Left lung (tissue), 10 donors: ENCODE data around the gene PHLDB3. TPM values are rescaled to one million over a fixed set of nuclear protein-coding genes. Genes with fewer than 3 reads are reported as not detected.

ENCODE experiments used
- ATAC-seq: fragments of 200-7000 bp; cut with Tn5 transposase; one replicate; pipeline ENCODE4 v1.9.1; 2020; ENCODE audit warnings: moderate library complexity
- DNase-seq, 4 donors: peaks; one replicate each; pipeline ENCODE4 v3.0.0-alpha.2; 2013 to 2020
- H3K27ac ChIP-seq, 2 donors: fragments of 200-600 bp; sonication (generic) in 1 of 2; one replicate each; pipeline versions ENCODE4 v1.5.0 to v1.8.0; 2020 to 2021
- H3K27me3 ChIP-seq, 2 donors: fragments of 200-600 bp; sonication (generic) in 1 of 2; one replicate each; pipeline versions ENCODE4 v1.5.0 to v1.8.0; 2020 to 2021
- H3K36me3 ChIP-seq, 2 donors: fragments of 200-600 bp; sonication (generic) in 1 of 2; one replicate each; pipeline versions ENCODE4 v1.5.0 to v1.8.0; 2020 to 2021
- H3K4me1 ChIP-seq, 2 donors: fragments of 200-600 bp; one replicate each; pipeline ENCODE4 v1.8.0; 2021
- H3K4me3 ChIP-seq, 2 donors: fragments of 200-600 bp; sonication (generic) in 1 of 2; one replicate each; pipeline versions ENCODE4 v1.5.0 to v1.8.0; 2020 to 2021; ENCODE audit warnings: mild to moderate bottlenecking in 1 of 2
- H3K9me3 ChIP-seq, 2 donors: fragments of 200-600 bp; sonication (generic) in 1 of 2; one replicate each; pipeline versions ENCODE4 v1.5.0 to v1.8.0; 2020 to 2021
- CTCF ChIP-seq, 2 donors: fragments of 200-600 bp; sonication (generic) in 1 of 2; IDR thresholded peaks; one replicate each; pipeline versions ENCODE4 v1.5.0 to v1.8.0; 2021; ENCODE audit warnings: antibody characterized with exemption in 2 of 2
- intact Hi-C, 2 donors: fragments of 100-400 bp; cut with DNase I; formaldehyde crosslinking; loops; one replicate each; pipeline versions ENCODE4 v1.11.2 to v1.14.2; 2022
- polyA plus RNA-seq, 6 donors: library from polyadenylated mRNA; unstranded; fragments of 120-200 nt; gene quantifications; one replicate each; pipeline ENCODE4 v1.2.1, GENCODE V29; 2013; ENCODE audit not compliant: insufficient read length in 6 of 6
- total RNA-seq, 2 donors: library from RNA; stranded (reverse); fragmentation: NEBNext Ultra II Directional; extraction: Animal tissue kit (Norgen Biotek cat#: 25700); gene quantifications; one replicate each; pipeline ENCODE4 v1.2.1, GENCODE V29; 2021
- donor health status: DM: no; HTN: yes; CAD: no.
- donor health status: DM: no; HTN: no; CAD: no.

PHLDB3 gene
- total and polyA plus RNA-seq, 8 donors, result 4.5 to 13.3 (median 9.8) TPM

GRCh38 chr19:43545276-43545675, 40.7 kb upstream of the PHLDB3 start:
- peaks cover 0 to 78% of the 10 kb centered on the region in 2 donors for H3K36me3 ChIP-seq
- no peak for TF ChIP-seq CTCF (IDR thresholded peaks at IDR 0.05)
- intact Hi-C loops, result no loop called here

GRCh38 chr19:43544077-43544476, 39.5 kb upstream of the PHLDB3 start:
- peaks cover 0 to 78% of the 10 kb centered on the region in 2 donors for H3K36me3 ChIP-seq
- no peak for TF ChIP-seq CTCF (IDR thresholded peaks at IDR 0.05)
- intact Hi-C loops, result no loop called here

More at GRCh38 chr19:43545276-43545675, 40.7 kb upstream of the PHLDB3 start:
- H3K4me1 ChIP-seq, result no peaks in the 10 kb centered on the region
- ATAC-seq, result no peak
- H3K4me3 ChIP-seq, result no peak overlapping the region
- peak in 1 of 4 donors; percentile 29 for DNase-seq
- H3K27me3 ChIP-seq, result no peaks in the 10 kb centered on the region
- H3K27ac ChIP-seq, result no peak overlapping the region
- no peaks in the 10 kb centered on the region for H3K9me3 ChIP-seq

DNA sequence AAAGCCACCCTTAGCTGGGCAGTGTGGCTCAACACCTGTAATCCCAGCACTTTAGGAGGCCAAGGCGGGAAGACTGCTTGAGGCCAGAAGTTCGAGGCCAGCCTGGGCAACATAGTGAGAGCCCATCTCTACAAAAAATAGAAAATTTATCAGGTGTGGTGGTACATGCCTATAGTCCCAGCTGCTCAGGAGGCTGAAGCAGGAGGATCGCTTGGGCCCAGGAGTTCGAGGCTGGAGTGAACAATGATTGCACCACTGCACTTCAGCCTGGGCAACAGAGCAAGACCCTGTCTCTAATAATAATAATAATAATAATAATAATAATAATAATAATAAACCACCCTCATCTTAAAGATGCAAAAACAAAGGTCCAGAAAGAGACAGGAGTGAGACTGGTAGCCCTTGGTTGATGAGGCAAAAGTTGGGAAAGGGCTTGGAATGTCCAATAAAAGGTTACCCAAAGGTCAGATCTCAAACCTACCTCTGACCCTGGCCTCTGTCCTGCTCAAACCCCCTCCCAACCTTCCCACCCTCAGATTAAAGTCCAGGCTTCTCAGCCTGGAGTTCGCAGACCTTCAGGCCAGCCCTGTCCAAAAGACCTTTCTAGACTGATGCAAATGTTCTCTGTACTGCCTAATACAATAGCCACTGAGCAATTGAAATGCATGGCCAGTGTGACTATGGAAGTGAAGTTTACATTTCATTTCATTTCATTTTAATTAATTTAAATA, 37.5 kb upstream of the PHLDB3 start:
- H3K4me3 ChIP-seq, result no peak overlapping the region
- peaks cover 0 to 5% of the 10 kb centered on the region in 2 donors for H3K9me3 ChIP-seq
- H3K4me1 ChIP-seq, result no peaks in the 10 kb centered on the region
- H3K27ac ChIP-seq, result no peak overlapping the region
- peaks cover 0 to 95% of the 10 kb centered on the region in 2 donors for H3K36me3 ChIP-seq
- H3K27me3 ChIP-seq, result no peaks in the 10 kb centered on the region
- DNase-seq, result no peak
- TF ChIP-seq CTCF (IDR thresholded peaks at IDR 0.05), result no peak
- intact Hi-C loops, result no loop called here
- ATAC-seq, result no peak

More at GRCh38 chr19:43544077-43544476, 39.5 kb upstream of the PHLDB3 start:
- Histone ChIP-seq H3K27ac (no peak overlapping the region), H3K4me1 (no peaks in the 10 kb centered on the region), H3K4me3 (no peak overlapping the region), H3K27me3 (no peaks in the 10 kb centered on the region), H3K9me3 (peaks cover 0 to 1% of the 10 kb centered on the region in 2 donors)
- peak in 1 of 4 donors; percentile 32 for DNase-seq
- ATAC-seq, result no peak

GRCh38 chr19:43540381-43540780, 35.8 kb upstream of the PHLDB3 start:
- DNase-seq (no peak), ATAC-seq (no peak)
- intact Hi-C loops, result no loop called here
- H3K36me3 ChIP-seq, result peaks cover 0 to 84% of the 10 kb centered on the region in 2 donors
- no peak overlapping the region for H3K4me3 ChIP-seq
- H3K27ac ChIP-seq, result no peak overlapping the region
- no peak for TF ChIP-seq CTCF (IDR thresholded peaks at IDR 0.05)
- peaks cover 0 to 5% of the 10 kb centered on the region in 2 donors for H3K4me1 ChIP-seq
- no peaks in the 10 kb centered on the region for H3K27me3 ChIP-seq
- peaks cover 0 to 5% of the 10 kb centered on the region in 2 donors for H3K9me3 ChIP-seq

- TF ChIP-seq CTCF (IDR thresholded peaks at IDR 0.05), result no peak
- DNase-seq, result no peak
- Histone ChIP-seq H3K27me3 (no peaks in the 10 kb centered on the region), H3K9me3 (peaks cover 0 to 5% of the 10 kb centered on the region in 2 donors), H3K27ac (no peak overlapping the region), H3K4me3 (no peak overlapping the region), H3K36me3 (peaks cover 0 to 70% of the 10 kb centered on the region in 2 donors), H3K4me1 (peaks cover 0 to 14% of the 10 kb centered on the region in 2 donors)
- intact Hi-C loops, result no loop called here
- no peak for ATAC-seq
These were observed 34.4 kb upstream of the PHLDB3 start for GRCh38 chr19:43538922-43539321.
